ENCODE measurements around the gene MACROH2A2. TPM values are rescaled to one million over a fixed set of nuclear protein-coding genes. Genes with fewer than 3 reads are reported as not detected.

Gene MACROH2A2
- total RNA-seq, 2 donors from 2014 or later, result 177 to 187 TPM

DNA sequence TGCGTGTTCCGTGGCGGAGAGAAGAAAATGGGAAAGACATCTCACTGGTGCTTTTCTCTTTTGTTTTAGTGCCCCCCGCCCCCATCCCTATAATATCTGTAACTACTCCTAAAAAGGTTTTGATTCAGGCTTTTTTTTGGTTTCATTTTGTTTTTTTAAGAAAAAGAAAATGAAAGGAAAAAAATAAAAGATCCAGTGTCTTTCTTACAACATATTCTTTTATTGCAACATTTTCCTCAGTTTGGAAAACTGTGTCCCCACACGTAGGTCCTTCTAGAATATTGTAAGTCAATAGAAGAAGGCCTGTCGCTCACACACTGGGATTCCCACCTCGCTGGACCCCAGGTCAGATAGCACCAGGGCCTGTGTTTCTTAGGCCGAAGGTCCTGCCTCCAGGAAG, 59.4 kb downstream of the MACROH2A2 start:
- Histone ChIP-seq H3K9me3 (ENCODE audit: control insufficient read depth, low read length) (no peaks in the 10 kb centered on the region), H3K36me3 (ENCODE audit: control insufficient read depth, insufficient read depth, low read length) (peaks cover 46% of the 10 kb centered on the region), H3K27me3 (ENCODE audit: control insufficient read depth, insufficient read depth, low read length, poor library complexity, severe bottlenecking) (no peaks in the 10 kb centered on the region), H3K4me3 (ENCODE audit: low read length) (no peak overlapping the region), H3K9ac (ENCODE audit: extremely low read depth, low read length, poor library complexity, severe bottlenecking) (no peak overlapping the region), H3K27ac (ENCODE audit: low read depth, low read length) (no peak overlapping the region), H3K4me1 (ENCODE audit: control insufficient read depth, insufficient read depth, low read length) (no peaks in the 10 kb centered on the region)
- TF ChIP-seq, protein P1, sequence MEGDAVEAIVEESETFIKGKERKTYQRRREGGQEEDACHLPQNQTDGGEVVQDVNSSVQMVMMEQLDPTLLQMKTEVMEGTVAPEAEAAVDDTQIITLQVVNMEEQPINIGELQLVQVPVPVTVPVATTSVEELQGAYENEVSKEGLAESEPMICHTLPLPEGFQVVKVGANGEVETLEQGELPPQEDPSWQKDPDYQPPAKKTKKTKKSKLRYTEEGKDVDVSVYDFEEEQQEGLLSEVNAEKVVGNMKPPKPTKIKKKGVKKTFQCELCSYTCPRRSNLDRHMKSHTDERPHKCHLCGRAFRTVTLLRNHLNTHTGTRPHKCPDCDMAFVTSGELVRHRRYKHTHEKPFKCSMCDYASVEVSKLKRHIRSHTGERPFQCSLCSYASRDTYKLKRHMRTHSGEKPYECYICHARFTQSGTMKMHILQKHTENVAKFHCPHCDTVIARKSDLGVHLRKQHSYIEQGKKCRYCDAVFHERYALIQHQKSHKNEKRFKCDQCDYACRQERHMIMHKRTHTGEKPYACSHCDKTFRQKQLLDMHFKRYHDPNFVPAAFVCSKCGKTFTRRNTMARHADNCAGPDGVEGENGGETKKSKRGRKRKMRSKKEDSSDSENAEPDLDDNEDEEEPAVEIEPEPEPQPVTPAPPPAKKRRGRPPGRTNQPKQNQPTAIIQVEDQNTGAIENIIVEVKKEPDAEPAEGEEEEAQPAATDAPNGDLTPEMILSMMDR (conservative IDR thresholded peaks at IDR 0.05), result no peak
- no peak for DNase-seq
- peaks cover 9% of the 10 kb centered on the region for H3K4me1 Mint-ChIP-seq
- H3K9me3 Mint-ChIP-seq, result no peaks in the 10 kb centered on the region
- H3K4me3 Mint-ChIP-seq, result no peak overlapping the region
- 96 to 100% methylated on average over 7 of the region's 8 CpGs for WGBS, 2 experiments (ENCODE audit: insufficient coverage in 1 of 2, insufficient read length in 1 of 2)
- H3K36me3 Mint-ChIP-seq (ENCODE audit: low read depth), result peaks cover 52% of the 10 kb centered on the region
- no peaks in the 10 kb centered on the region for H3K27me3 Mint-ChIP-seq (ENCODE audit: insufficient read depth)
- no peak overlapping the region for H3K27ac Mint-ChIP-seq

- no peak overlapping the region for H3K4me3 ChIP-seq (ENCODE audit: low read length)
- Mint-ChIP-seq H3K27ac (no peak overlapping the region), H3K4me1 (peaks cover 6% of the 10 kb centered on the region), H3K4me3 (no peak overlapping the region), H3K27me3 (ENCODE audit: insufficient read depth) (no peaks in the 10 kb centered on the region), H3K36me3 (ENCODE audit: low read depth) (peaks cover 39% of the 10 kb centered on the region), H3K9me3 (no peaks in the 10 kb centered on the region)
- H3K27ac ChIP-seq (ENCODE audit: low read depth, low read length), result no peak overlapping the region
- peaks cover 23% of the 10 kb centered on the region for H3K36me3 ChIP-seq (ENCODE audit: control insufficient read depth, insufficient read depth, low read length)
- H3K27me3 ChIP-seq (ENCODE audit: control insufficient read depth, insufficient read depth, low read length, poor library complexity, severe bottlenecking), result no peaks in the 10 kb centered on the region
- TF ChIP-seq, protein P1 (conservative IDR thresholded peaks at IDR 0.05), result peak; percentile 59
- 94 to 98% methylated on average over 14 to 15 of the region's 15 CpGs for WGBS, 2 experiments (ENCODE audit: insufficient coverage in 1 of 2, insufficient read length in 1 of 2)
- no peak for DNase-seq
- no peaks in the 10 kb centered on the region for H3K4me1 ChIP-seq (ENCODE audit: control insufficient read depth, insufficient read depth, low read length)
- H3K9me3 ChIP-seq (ENCODE audit: control insufficient read depth, low read length), result no peaks in the 10 kb centered on the region
- H3K9ac ChIP-seq (ENCODE audit: extremely low read depth, low read length, poor library complexity, severe bottlenecking), result no peak overlapping the region
Measured at GRCh38 chr10:70114902-70115301, 62.3 kb downstream of the MACROH2A2 start.

DNA sequence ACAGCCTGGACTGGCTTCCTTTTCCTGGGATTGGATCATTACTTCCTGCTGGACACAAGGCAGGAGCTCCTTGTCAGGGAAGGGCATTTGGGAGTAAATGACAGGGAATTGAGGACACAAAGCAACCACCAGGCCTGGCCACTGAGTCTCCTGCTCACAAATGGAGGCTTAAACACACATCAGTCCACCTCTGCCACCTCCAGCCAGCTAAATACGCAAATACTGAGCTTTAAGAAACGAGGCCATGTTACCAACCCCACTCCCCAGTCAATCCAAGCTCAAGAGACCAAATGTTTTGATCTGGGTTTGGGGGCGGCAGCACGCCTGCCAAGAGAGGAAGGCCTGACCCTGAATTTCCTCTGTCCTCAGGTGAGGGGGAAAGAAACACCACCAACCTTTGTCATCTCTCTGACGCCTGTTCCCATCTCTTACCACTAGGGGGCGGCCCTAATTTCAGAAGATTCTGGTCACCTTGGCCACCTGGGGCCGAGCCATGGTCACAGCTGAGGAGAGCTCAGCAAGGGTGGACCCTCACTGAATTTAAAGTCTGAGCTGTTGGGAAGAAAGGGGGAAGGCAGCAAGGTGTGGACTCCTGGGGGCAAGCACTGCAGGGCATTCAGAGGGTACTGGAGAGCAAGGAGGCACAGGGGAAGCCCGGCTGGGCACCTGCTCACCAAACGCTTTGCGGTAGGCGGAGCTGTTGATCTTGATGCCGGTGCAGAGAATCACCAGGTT, 63.5 kb downstream of the MACROH2A2 start:
- Histone ChIP-seq H3K4me1 (ENCODE audit: control insufficient read depth, insufficient read depth, low read length) (no peaks in the 10 kb centered on the region), H3K27me3 (ENCODE audit: control insufficient read depth, insufficient read depth, low read length, poor library complexity, severe bottlenecking) (no peaks in the 10 kb centered on the region), H3K9me3 (ENCODE audit: control insufficient read depth, low read length) (no peaks in the 10 kb centered on the region), H3K9ac (ENCODE audit: extremely low read depth, low read length, poor library complexity, severe bottlenecking) (no peak overlapping the region), H3K27ac (ENCODE audit: low read depth, low read length) (no peak overlapping the region), H3K4me3 (ENCODE audit: low read length) (no peak overlapping the region), H3K36me3 (ENCODE audit: control insufficient read depth, insufficient read depth, low read length) (peaks cover 17% of the 10 kb centered on the region)
- Mint-ChIP-seq H3K36me3 (ENCODE audit: low read depth) (peaks cover 34% of the 10 kb centered on the region), H3K27ac (peak overlapping the region; percentile 73), H3K4me1 (peaks cover 6% of the 10 kb centered on the region), H3K9me3 (no peaks in the 10 kb centered on the region), H3K27me3 (ENCODE audit: insufficient read depth) (no peaks in the 10 kb centered on the region), H3K4me3 (no peak overlapping the region)
- peak; percentile 91 for DNase-seq
- TF ChIP-seq, protein P1 (conservative IDR thresholded peaks at IDR 0.05), result peak; percentile 96
- WGBS, 2 experiments (ENCODE audit: insufficient coverage in 1 of 2, insufficient read length in 1 of 2), result 58 to 66% methylated on average over 9 to 12 of the region's 12 CpGs

Data from endodermal cell (in vitro differentiated cells).